GM10248 (cell line): ENCODE data around the gene SLC35B4.
"Not testable (repeated sequence)": the region's sequence is repeated elsewhere in the genome, so short reads cannot be mapped to it uniquely, and the experiment has no call there.

ENCODE experiments used
- CTCF ChIA-PET: fragments of 300-600 bp; sonication (Branson Sonifier 250); formaldehyde crosslinking; extraction: SDS; loops from one replicate; lab custom pipeline; 2021; ENCODE audit warnings: antibody characterized with exemption; lab: Yijun Ruan, JAX
- POLR2A ChIA-PET: fragments of 350-650 bp; sonication (Branson Sonifier 250); formaldehyde crosslinking; extraction: SDS; loops from one replicate; lab custom pipeline; 2020; ENCODE audit warnings: antibody characterized with exemption; lab: Yijun Ruan, JAX
- DNase-seq: peaks from one replicate; pipeline ENCODE4 v3.0.0; 2012; ENCODE audit errors: extremely low spot score
- TF ChIP-seq, protein P1 (sequence below): IDR thresholded peaks from 2 replicates; pipeline ENCODE4 v1.5.1; 2012; ENCODE audit warnings: mild to moderate bottlenecking, low read depth; ENCODE audit errors: extremely low read depth, missing control alignments, control extremely low read depth

SLC35B4 gene

DNA sequence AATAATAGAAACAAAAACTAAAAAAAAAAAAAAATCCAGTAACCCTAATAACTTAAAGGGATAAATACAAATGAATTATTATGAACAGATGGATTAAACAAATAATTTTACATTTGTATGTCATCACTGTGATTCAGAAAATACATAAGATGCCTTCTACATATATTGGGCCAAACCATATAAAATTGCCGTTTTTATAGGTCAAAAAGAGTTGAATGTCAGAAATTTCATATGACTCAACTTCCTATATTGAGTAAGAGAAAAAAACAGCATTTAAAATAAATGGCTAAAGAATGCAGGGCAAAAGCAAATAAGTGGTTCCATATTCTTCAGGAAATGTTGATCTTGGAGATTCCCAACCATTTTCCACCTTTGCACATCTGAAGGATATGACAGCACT is 9.4 kb downstream of the SLC35B4 start:
- ChIA-PET CTCF (no interaction called here), POLR2A (no interaction called here)
- TF ChIP-seq, protein P1, sequence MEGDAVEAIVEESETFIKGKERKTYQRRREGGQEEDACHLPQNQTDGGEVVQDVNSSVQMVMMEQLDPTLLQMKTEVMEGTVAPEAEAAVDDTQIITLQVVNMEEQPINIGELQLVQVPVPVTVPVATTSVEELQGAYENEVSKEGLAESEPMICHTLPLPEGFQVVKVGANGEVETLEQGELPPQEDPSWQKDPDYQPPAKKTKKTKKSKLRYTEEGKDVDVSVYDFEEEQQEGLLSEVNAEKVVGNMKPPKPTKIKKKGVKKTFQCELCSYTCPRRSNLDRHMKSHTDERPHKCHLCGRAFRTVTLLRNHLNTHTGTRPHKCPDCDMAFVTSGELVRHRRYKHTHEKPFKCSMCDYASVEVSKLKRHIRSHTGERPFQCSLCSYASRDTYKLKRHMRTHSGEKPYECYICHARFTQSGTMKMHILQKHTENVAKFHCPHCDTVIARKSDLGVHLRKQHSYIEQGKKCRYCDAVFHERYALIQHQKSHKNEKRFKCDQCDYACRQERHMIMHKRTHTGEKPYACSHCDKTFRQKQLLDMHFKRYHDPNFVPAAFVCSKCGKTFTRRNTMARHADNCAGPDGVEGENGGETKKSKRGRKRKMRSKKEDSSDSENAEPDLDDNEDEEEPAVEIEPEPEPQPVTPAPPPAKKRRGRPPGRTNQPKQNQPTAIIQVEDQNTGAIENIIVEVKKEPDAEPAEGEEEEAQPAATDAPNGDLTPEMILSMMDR: no peak
- DNase-seq: no peak

DNA sequence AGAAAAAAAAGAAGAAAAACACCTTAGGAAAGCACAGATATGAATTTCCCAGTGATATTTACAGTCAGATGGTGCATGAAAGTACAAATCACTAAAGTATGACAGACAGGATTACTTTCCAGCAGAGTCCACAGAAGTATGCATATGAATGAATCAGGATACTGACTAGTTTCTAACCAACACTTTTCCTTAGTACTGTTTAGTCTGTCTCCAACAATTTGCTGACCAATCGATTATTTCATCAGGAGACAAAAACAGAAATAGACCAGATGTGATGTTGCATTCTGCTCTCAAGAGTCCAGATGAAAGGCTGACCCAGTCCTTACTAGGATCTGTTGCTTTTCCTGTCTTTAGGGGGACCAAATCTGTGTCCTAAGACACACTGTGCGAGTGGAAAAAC is 14.6 kb downstream of the SLC35B4 start:
- ChIA-PET CTCF (no interaction called here), POLR2A (no interaction called here)
- DNase-seq: no peak
- TF ChIP-seq, protein P1: no peak

DNA sequence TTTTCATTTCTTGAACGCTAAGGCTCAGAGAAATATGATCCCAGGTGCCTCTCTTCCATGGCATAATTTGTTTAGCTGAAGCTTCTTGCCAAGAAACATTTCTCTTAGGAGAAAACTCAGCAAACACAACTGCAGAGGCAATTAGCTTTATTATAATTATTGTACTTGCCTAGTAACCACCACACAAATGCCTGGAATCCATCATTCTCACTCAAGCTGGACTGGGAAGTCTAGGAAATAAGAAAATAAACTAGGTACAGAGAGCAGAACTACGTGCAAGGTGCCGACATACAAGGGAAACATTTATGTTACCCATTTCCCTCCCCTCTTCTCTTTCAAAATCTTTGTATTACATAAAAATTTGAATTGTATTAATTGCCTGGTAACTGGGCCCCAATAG is 15.1 kb downstream of the SLC35B4 start:
- POLR2A ChIA-PET: no interaction called here
- TF ChIP-seq, protein P1: no peak
- CTCF ChIA-PET: no interaction called here
- DNase-seq: no peak

DNA sequence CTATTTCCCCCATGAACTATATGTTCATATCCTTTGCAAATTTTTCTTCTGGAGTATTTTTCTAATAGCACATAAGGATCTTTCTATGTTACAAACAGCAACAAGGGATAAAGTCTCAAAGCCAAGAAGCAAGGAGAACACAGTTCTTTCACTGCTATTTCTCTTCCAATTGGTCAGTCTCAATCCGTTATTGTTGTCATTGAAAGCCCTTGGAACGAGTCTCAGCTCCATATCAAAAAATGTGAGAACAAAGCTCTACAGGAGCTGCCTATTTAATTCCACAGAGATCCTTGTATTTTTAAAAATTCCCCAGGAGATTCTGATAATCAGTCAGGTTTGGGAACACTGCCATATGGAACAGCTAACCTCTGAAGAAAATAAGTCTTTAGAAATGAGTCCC is 15.7 kb downstream of the SLC35B4 start:
- DNase-seq: no peak
- ChIA-PET CTCF (no interaction called here), POLR2A (no interaction called here)
- TF ChIP-seq, protein P1: no peak

DNA sequence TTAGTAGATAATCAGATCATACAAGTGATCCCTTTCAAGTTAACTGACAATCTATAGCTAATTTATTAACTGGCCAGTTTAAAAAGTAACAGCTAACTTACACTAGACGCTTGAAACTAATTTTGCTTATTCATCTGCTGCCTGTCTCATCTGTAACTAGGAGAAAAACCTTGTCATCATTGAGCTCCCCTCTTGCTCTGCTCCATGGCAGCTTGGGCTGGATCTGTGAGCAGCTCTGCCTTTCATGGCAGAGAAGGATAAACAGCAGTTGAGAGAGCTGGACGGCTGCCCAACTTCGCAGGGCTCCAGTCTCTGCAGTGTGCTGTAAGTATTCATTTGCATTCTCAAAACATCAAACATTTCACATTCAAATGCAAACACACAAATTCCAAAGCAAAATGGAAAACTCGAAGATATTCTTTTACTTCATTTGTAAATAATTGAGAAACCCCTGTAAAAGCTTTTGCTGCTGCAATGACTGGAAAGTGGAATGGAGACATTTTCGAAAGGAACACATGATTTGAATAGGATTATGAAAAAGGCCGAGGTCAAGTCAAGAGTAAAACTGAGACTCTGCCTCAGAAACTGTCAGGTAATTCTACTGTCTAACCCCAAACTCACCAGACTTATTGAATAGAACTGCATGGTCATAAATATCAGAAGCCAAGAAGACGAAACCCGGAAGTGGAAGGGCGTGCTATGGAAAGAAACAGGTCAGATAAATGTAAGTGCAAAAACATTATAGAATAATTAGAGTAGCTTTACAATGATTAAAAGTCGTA is 17.6 kb downstream of the SLC35B4 start:
- ChIA-PET CTCF (interaction anchor here (0.7 kb wide), 1 partner anchor 17 kb away, joined by 4 read pairs; the partner anchor contains the start of gene SLC35B4), POLR2A (no interaction called here)
- TF ChIP-seq, protein P1: no peak
- no peak for DNase-seq

DNA sequence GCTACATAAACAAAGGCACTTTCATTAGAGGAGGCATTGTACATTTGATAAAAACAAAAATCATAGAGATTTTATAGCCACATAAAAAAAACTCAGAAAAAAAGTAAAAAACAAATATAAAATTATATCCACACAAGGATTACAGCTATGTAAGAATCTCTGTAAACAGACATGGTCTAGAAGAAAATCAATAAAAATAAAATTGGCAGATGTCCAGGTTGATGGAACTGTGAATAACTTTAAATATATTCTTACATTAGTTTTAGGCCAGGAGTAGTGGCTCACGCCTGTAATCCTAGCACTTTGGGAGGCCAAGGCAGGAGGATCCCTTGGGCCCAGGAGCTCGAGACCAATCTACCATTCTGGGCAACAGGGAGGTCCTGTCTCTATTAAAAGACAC is 19.2 kb downstream of the SLC35B4 start:
- DNase-seq: no peak
- TF ChIP-seq, protein P1: no peak
- ChIA-PET POLR2A (no interaction called here), CTCF (interaction anchor here (0.8 kb wide), 1 partner anchor 60 kb away, joined by 3 read pairs; no protein-coding TSS in a partner anchor)

DNA sequence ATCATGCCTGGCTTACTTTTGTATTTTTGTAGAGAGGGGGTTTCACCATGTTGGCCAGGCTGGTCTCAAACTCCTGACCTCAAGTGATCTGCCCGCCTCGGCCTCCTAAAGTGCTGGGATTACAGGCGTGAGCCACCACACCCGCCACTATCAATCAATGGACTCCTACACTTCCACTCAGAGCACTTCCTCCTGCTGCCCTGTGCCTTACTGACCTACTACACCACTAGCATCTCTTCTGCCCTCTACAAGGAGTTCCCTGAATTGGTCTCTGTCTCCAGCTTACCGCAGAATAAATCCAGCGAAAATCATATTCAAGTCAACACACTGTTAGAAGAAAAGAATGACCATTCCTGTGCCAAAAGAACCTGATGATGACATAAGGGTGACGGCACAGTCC is 20.7 kb downstream of the SLC35B4 start:
- DNase-seq, CTCF ChIA-PET, POLR2A ChIA-PET: not testable (repeated sequence)
